HEK293 (cell line): ENCODE results near the gene CCDC181.

Source experiments
- ZNF274 ChIP-seq, 2 experiments: fragments of 200-500 bp in 1 of 2; fragments of 450-650 bp in 1 of 2; sonication (Bioruptor generic) in 1 of 2; formaldehyde crosslinking in 1 of 2; IDR thresholded peaks; 2 replicates each; pipeline versions ENCODE4 v1.5.1 to v1.6.1; 2014 to 2016; ENCODE audit warnings: borderline replicate concordance in 1 of 2, inconsistent platforms in 1 of 2, low read length in 1 of 2, missing biosample characterization in 1 of 2, missing genetic modification characterization in 1 of 2
- ZNF292 ChIP-seq: fragments of 450-650 bp; formaldehyde crosslinking; IDR thresholded peaks from 2 replicates; pipeline ENCODE4 v1.5.1; 2016; ENCODE audit warnings: low read depth, missing biosample characterization, missing genetic modification characterization, borderline replicate concordance

DNA sequence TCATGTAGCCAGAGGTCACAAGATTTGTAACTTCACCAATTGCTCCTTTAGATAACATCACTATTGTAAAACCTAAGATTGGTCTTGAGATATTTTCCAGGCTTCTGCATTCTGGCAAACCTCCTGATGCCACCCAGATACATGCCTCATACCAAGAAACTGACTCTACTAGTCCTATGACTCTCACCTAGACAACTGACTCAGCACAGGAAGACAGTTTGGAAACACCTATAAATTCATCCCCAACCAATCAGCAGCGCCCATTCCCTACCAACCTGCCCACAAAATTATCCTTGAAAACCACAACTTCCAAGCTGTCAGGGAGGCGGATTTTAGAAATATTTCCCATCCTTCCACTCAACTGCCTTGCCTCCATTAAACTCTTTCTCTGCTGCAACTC lies 62.3 kb downstream of the CCDC181 start:
- TF ChIP-seq ZNF292 (tag by site-specific recombination) (no peak), ZNF274 (IDR thresholded peaks at IDR 0.05; ENCODE audit: low read length) (no peak), ZNF274 (tag by site-specific recombination; IDR thresholded peaks at IDR 0.05; ENCODE audit: borderline replicate concordance) (no peak)
